GM12878 (cell line): ENCODE data around the gene TLNRD1. TPM values are rescaled to one million over a fixed set of nuclear protein-coding genes. Genes with fewer than 3 reads are reported as not detected.

Experiments used
- ASH2L ChIP-seq: fragments of 300-600, 200-600 bp; sonication (generic); IDR thresholded peaks from 2 replicates; pipeline ENCODE4 v1.6.1; 2017; ENCODE audit warnings: low read depth, mild to moderate bottlenecking, borderline replicate concordance
- ATF3 ChIP-seq: IDR thresholded peaks from 2 replicates; pipeline ENCODE4 v1.6.1; 2011; ENCODE audit warnings: low read depth, mild to moderate bottlenecking, low read length, moderate library complexity, borderline replicate concordance; ENCODE audit errors: extremely low read depth
- BACH1 ChIP-seq: fragments of 450-650 bp; IDR thresholded peaks from 2 replicates; pipeline ENCODE4 v1.6.1; 2017; ENCODE audit warnings: mild to moderate bottlenecking, borderline replicate concordance
- CTCF ChIP-seq, 3 experiments: IDR thresholded peaks in 2 of 3; conservative IDR thresholded peaks in 1 of 3; 2 replicates each; pipeline ENCODE4 v1.5.1; 2011; ENCODE audit warnings: low read depth in 3 of 3, low read length in 3 of 3, mild to moderate bottlenecking in 3 of 3, control low read depth in 2 of 3, moderate library complexity in 2 of 3, inconsistent platforms in 1 of 3, mixed read lengths in 1 of 3; ENCODE audit not compliant: control insufficient read depth in 2 of 3, insufficient read depth in 1 of 3; ENCODE audit errors: extremely low read depth in 1 of 3
- ELK1 ChIP-seq: IDR thresholded peaks from 2 replicates; pipeline ENCODE4 v1.6.1; 2012; ENCODE audit warnings: low read depth, low read length, improper control_type of control experiment
- LARP7 ChIP-seq: fragments of 450-650 bp; IDR thresholded peaks from 2 replicates; pipeline ENCODE4 v1.6.1; 2017; ENCODE audit warnings: mild to moderate bottlenecking
- MYC ChIP-seq: IDR thresholded peaks from 2 replicates; pipeline ENCODE4 v1.6.1; 2011; ENCODE audit warnings: mild to moderate bottlenecking, low read length, moderate library complexity, inconsistent platforms; ENCODE audit not compliant: insufficient read depth, insufficient replicate concordance, insufficient read length, severe bottlenecking
- NFXL1 ChIP-seq: fragments of 450-650 bp; IDR thresholded peaks from 2 replicates; pipeline ENCODE4 v1.6.1; 2017; ENCODE audit warnings: antibody characterized with exemption, mild to moderate bottlenecking, borderline replicate concordance
- NKRF ChIP-seq: fragments of 450-650 bp; conservative IDR thresholded peaks from 2 replicates; pipeline ENCODE4 v1.6.1; 2017; ENCODE audit warnings: mild to moderate bottlenecking, moderate library complexity
- NR2F1 ChIP-seq: fragments of 450-650 bp; conservative IDR thresholded peaks from 2 replicates; pipeline ENCODE4 v1.6.1; 2017; ENCODE audit warnings: mild to moderate bottlenecking
- PRDM15 ChIP-seq: fragments of 450-650 bp; formaldehyde crosslinking; IDR thresholded peaks from 2 replicates; pipeline ENCODE4 v1.4.0; 2020; ENCODE audit warnings: mild to moderate bottlenecking, moderate library complexity
- RELB ChIP-seq: fragments of 450-650 bp; IDR thresholded peaks from 2 replicates; pipeline ENCODE4 v1.6.1; 2017; ENCODE audit warnings: low read depth, mild to moderate bottlenecking, moderate library complexity
- SIN3A ChIP-seq: IDR thresholded peaks from 2 replicates; pipeline ENCODE4 v1.6.1; 2012; ENCODE audit warnings: low read depth, low read length, improper control_type of control experiment
- SMARCA5 ChIP-seq: fragments of 450-650 bp; IDR thresholded peaks from 2 replicates; pipeline ENCODE4 v1.6.1; 2017; ENCODE audit warnings: mild to moderate bottlenecking
- YY1 ChIP-seq: IDR thresholded peaks from 2 replicates; pipeline ENCODE4 v1.6.1; 2011; ENCODE audit warnings: low read depth, mild to moderate bottlenecking, low read length
- ZNF217 ChIP-seq: fragments of 450-650 bp; IDR thresholded peaks from 2 replicates; pipeline ENCODE4 v1.6.1; 2017; ENCODE audit warnings: antibody characterized with exemption, mild to moderate bottlenecking
- polyA plus RNA-seq, 11 experiments: library from polyadenylated mRNA; depleted of rRNA in 4 of 11; unstranded in 6 of 11; stranded (reverse) in 5 of 11; fragments of >200 nt; fragmentation: Nextera tagmentation in 4 of 11; fragmentation: Illumina TruSeq in 1 of 11; extraction: Ambion mirVana in 4 of 11; extraction: Trizol in 1 of 11; gene quantifications; 1 replicate in 1 of 11; 2 replicates in 10 of 11; pipeline versions ENCODE4 v1.2.1 to v1.2.3, GENCODE V29; 2011 to 2016; ENCODE audit warnings: inconsistent platforms in 2 of 11, missing spikeins in 2 of 11, low read depth in 1 of 11
- total RNA-seq, 4 experiments: library from RNA; depleted of rRNA in 3 of 4; stranded (reverse); fragments of >200 nt in 3 of 4; fragmentation: Illumina TruSeq in 1 of 4; extraction: Trizol in 1 of 4; gene quantifications; 2 replicates each; pipeline versions ENCODE4 v1.2.1 to v1.2.3, GENCODE V29; 2013 to 2021

Gene TLNRD1
- total and polyA plus RNA-seq, 10 of the 15 experiments (the other 5 are each of a cell fraction or from before 2014, with no cell fraction given) = 2.5 to 44.8 (median 9.1) TPM

- TF ChIP-seq CTCF (IDR thresholded peaks at IDR 0.05 in 2 of 3, conservative IDR thresholded peaks at IDR 0.05 in 1 of 3; ENCODE audit: control insufficient read depth in 2 of 3, extremely low read depth in 1 of 3, insufficient read depth in 1 of 3, low read depth in 3 of 3, low read length in 3 of 3) (no peak), MYC (peak; percentile 33), PRDM15 (CRISPR knock-in tag) (no peak), SIN3A (no peak; the same call in 1 of the 2 replicates), NR2F1 (0 out of 2 replicates have a peak, but pooled peaks have one; percentile 15), ZNF217 (0 out of 2 replicates have a peak, but pooled peaks have one; percentile 44), ELK1 (no peak), ASH2L (peak; percentile 62; the same call in 1 of the 2 replicates), SMARCA5 (no peak), BACH1 (peak; percentile 33; the same call in 1 of the 2 replicates), RELB (no peak), ATF3 (no peak), NFXL1 (no peak), YY1 (peak; percentile 84), LARP7 (peak; percentile 86; the same call in 1 of the 2 replicates), NKRF (peak; percentile 62; the same call in 1 of the 2 replicates)
Measured at GRCh38 chr15:81001152-81002008, 657 bp downstream of the TLNRD1 start (continued).
